BE2C (cell line): ENCODE measurements around the gene MEIS1.
A peak's percentile ranks its signal among the peaks of the same experiment; 100 is the strongest.

ENCODE experiments used
- DNase-seq: peaks from one replicate; pipeline ENCODE4 v3.0.0-alpha.2; 2020
- H3K27me3 ChIP-seq: fragments of 250-450 bp; sonication (Bioruptor Pico); 2 replicates; pipeline ENCODE4 v1.5.1; 2020; ENCODE audit warnings: mild to moderate bottlenecking
- H3K36me3 ChIP-seq: fragments of 250-450 bp; sonication (Bioruptor Pico); 2 replicates; pipeline ENCODE4 v1.5.1; 2020; ENCODE audit warnings: mild to moderate bottlenecking
- H3K4me1 ChIP-seq: fragments of 250-450 bp; sonication (Bioruptor Pico); 2 replicates; pipeline ENCODE4 v1.5.1; 2020
- H3K4me3 ChIP-seq: 2 replicates; pipeline ENCODE4 v1.5.1; 2011; ENCODE audit warnings: low read depth, low read length
- H3K9me3 ChIP-seq: fragments of 250-450 bp; sonication (Bioruptor Pico); 2 replicates; pipeline ENCODE4 v1.5.1; 2020
- TF ChIP-seq, protein P1 (sequence below): IDR thresholded peaks from 2 replicates; pipeline ENCODE4 v1.5.1; 2012; ENCODE audit warnings: mild to moderate bottlenecking, low read depth, low read length

MEIS1 gene

DNA sequence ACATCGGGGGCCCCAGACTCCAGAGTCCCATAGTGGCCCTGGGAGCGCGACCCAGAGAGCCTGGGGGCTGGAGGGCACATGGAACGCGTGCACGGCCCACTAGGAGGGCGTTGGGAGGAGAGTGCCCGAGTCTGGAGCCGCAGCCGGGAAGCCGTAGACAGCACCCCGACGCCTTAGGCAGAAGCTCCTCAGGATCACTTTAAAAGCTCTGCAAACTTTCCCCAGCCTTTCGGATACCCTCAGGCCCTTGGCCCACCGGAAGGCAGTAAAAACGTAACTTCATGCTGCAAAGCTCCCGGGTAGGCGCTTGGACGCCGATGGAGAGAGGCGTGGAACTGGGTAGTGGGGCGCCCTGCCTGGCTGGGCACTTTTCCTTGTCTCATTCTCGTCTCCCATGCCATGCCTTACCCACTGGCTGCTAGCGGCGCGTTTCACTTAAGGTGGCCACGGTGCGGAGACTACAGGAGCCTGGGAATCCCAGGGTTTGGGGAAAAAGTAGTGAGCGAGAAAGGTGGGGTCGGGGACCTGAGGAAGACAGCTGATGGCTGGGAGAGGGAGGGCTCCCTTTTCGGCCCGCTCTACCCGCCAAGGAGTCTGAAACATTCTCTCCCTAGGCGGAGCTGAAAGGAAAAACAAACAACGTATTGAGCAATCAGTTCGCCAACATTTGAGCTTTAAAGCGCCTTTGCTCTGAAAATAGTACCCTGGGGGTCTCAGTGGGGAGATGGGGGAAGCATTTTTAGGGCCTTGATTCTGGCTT, 141.8 kb downstream of the MEIS1 start:
- H3K4me1 ChIP-seq: no peaks in the 10 kb centered on the region; the same call in 1 of the 2 replicates
- H3K4me3 ChIP-seq: no peak overlapping the region
- TF ChIP-seq, protein P1, sequence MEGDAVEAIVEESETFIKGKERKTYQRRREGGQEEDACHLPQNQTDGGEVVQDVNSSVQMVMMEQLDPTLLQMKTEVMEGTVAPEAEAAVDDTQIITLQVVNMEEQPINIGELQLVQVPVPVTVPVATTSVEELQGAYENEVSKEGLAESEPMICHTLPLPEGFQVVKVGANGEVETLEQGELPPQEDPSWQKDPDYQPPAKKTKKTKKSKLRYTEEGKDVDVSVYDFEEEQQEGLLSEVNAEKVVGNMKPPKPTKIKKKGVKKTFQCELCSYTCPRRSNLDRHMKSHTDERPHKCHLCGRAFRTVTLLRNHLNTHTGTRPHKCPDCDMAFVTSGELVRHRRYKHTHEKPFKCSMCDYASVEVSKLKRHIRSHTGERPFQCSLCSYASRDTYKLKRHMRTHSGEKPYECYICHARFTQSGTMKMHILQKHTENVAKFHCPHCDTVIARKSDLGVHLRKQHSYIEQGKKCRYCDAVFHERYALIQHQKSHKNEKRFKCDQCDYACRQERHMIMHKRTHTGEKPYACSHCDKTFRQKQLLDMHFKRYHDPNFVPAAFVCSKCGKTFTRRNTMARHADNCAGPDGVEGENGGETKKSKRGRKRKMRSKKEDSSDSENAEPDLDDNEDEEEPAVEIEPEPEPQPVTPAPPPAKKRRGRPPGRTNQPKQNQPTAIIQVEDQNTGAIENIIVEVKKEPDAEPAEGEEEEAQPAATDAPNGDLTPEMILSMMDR: no peak
- no peak for DNase-seq
- no peaks in the 10 kb centered on the region for H3K9me3 ChIP-seq
- H3K27me3 ChIP-seq: no peaks in the 10 kb centered on the region
- no peaks in the 10 kb centered on the region for H3K36me3 ChIP-seq

DNA sequence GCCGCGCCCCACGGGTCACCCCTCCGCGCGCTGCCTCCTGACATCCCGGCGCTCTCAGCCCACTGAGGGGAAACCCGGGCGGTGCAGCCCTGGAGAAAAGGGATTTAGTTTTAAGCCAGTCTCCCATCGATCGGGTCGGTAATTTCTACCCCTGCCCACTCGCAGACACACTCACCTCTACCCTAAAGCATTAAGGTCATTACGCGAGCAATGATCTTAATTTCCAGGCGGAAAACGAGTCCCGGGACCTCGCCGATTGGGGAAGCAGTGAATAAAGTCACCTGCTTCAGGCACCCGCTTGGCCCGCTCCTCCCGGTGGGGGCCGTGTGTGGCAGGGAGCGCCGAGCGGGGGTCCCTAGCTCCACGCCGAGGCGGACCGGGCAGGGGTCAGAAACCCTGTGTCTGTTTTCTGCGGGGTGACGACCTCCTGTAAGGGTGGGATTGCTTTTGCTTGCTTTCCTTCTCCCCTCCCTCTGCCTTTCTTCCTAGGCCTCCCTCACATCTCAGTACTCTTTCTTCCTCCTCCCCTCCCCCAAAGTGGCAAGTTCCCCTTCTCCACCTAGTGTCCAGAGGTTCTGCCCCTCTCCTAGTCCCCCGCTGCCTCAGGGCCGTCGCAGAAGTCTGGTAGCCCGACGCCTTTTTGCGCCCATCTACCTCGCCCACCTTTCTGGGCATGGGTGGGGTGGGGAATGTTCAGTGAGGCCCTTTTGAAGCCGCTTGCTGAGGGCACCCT, 142.6 kb downstream of the MEIS1 start:
- Histone ChIP-seq H3K4me3 (no peak overlapping the region), H3K36me3 (no peaks in the 10 kb centered on the region), H3K27me3 (no peaks in the 10 kb centered on the region), H3K4me1 (no peaks in the 10 kb centered on the region), H3K9me3 (no peaks in the 10 kb centered on the region)
- TF ChIP-seq, protein P1: no peak
- no peak for DNase-seq

DNA sequence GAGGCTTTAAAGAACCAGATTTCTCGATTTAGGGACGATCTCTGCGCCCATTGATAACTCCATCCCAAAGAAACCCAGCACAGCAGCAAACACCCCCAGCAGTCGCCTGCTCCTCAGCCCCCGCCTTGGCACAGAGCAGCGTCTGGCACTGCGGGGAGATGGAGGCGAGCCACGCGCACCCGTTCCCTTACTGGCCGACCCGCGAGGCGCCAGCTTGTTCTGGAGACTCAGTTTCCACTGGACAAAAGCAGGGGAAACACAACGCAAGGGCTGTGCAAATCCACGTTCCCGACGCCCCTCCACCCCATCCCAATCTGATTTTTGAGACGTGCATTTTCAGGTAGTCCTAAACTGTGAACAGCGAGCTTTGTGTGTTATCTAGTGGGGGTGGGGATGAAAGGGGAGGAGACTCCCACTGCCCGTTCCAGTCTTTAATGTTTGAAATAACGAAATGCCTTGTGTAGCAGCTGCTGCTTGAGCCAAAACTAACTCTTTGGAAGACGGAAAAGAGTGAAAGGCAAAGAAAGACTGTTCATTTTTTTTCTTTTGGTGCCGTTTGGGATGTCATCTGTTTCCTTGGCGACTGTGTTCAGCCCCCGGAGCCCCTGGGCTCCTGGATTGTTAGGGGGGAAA, 143.2 kb downstream of the MEIS1 start:
- no peaks in the 10 kb centered on the region for H3K4me1 ChIP-seq
- H3K4me3 ChIP-seq: peak overlapping the region; percentile 19
- H3K27me3 ChIP-seq: no peaks in the 10 kb centered on the region
- no peaks in the 10 kb centered on the region for H3K36me3 ChIP-seq
- TF ChIP-seq, protein P1: no peak
- DNase-seq: no peak
- no peaks in the 10 kb centered on the region for H3K9me3 ChIP-seq

DNA sequence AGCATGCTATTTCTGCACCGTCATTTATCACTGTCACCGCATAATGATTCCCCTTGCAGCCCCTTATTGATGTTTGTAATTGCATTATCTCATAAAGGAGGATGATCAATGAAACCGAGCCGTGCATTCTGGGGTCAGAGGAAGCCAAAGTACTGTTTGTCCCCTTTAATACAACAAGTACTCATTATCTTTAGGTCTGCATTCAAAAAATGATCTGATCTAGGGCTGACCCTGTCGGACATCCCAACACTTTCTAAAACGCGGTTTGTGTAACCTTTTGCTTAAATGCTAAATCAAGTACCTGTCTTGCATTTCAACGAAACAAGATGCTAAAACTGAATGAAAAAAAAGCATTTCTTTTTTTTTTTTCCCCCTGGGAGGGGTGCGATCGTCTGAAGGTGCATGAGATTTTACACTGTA, 143.8 kb downstream of the MEIS1 start:
- Histone ChIP-seq H3K9me3 (no peaks in the 10 kb centered on the region), H3K4me1 (no peaks in the 10 kb centered on the region), H3K4me3 (peak overlapping the region; percentile 19), H3K27me3 (no peaks in the 10 kb centered on the region), H3K36me3 (no peaks in the 10 kb centered on the region)
- no peak for DNase-seq
- TF ChIP-seq, protein P1: no peak

DNA sequence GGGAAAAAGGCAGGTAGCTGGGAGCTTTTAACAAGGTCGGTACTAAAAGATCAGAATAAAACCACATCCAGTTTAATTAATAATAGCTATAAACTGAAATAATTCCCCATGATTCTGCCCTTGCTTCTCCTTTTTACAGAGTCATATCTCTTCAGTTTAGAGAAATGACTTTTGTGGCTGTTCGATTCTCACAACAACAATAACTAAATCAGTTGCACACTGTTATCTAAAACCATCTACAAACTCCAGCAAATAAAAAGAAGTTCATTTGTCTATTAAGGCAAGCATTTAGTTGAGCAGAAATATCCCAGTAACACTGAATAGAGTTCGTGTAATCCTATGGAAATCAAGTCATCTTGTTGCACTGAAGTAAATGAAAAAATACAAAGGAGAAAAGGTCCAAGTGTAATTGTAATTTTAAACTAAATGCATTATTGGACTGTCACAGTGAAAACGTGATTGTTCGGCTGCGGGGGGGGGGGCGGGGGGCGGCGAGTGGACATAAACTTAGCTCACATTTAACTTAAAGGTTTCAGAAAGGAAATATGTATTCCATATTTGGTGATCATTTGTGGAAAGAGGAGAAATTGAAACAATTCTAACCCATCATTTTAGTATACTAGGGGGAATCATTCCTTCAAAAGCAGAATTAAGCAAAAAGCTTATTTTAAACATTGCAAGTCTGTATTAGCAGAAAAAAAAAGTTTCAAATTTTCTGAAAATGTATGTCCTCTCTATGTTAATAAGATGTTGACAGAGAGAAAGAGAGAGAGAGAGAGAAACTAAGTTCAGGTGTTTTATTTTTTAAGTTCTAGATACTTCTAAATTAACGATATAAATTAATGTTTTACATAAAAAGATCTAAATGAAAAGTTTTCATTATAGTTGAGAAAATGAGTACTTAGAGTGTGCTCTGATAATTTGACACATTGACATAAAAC, 144.5 kb downstream of the MEIS1 start:
- H3K36me3 ChIP-seq: no peaks in the 10 kb centered on the region
- DNase-seq: no peak
- H3K4me3 ChIP-seq: no peak overlapping the region
- H3K9me3 ChIP-seq: no peaks in the 10 kb centered on the region
- H3K4me1 ChIP-seq: no peaks in the 10 kb centered on the region
- no peaks in the 10 kb centered on the region for H3K27me3 ChIP-seq
- TF ChIP-seq, protein P1: no peak
